ENCODE results near the gene TMEM25. TPM values are rescaled to one million over a fixed set of nuclear protein-coding genes. Genes with fewer than 3 reads are reported as not detected.
A peak's percentile ranks its signal among the peaks of the same experiment; 100 is the strongest.

The TMEM25 gene
- total and polyA plus RNA-seq, 12 donors, result 3.9 to 16.2 (median 11.4) TPM

GRCh38 chr11:118488480-118489109 is 42.4 kb upstream of the TMEM25 start:
- 27 to 29% methylated on average over 7 of the region's 7 CpGs for WGBS, 2 donors
- no peak overlapping the region for H3K27ac ChIP-seq
- ATAC-seq (peak in 7 of 8 donors; percentile 46 to 72 (median 62)), DNase-seq (peak; percentile 50 to 61)
- H3K4me3 ChIP-seq, result no peak overlapping the region
- H3K36me3 ChIP-seq, result peaks cover 3 to 100% (median 71%) of the 10 kb centered on the region in 9 donors
- no peaks in the 10 kb centered on the region for H3K27me3 ChIP-seq
- peaks cover 0 to 9% (median 0%) of the 10 kb centered on the region in 9 donors for H3K4me1 ChIP-seq
- TF ChIP-seq, protein P1, sequence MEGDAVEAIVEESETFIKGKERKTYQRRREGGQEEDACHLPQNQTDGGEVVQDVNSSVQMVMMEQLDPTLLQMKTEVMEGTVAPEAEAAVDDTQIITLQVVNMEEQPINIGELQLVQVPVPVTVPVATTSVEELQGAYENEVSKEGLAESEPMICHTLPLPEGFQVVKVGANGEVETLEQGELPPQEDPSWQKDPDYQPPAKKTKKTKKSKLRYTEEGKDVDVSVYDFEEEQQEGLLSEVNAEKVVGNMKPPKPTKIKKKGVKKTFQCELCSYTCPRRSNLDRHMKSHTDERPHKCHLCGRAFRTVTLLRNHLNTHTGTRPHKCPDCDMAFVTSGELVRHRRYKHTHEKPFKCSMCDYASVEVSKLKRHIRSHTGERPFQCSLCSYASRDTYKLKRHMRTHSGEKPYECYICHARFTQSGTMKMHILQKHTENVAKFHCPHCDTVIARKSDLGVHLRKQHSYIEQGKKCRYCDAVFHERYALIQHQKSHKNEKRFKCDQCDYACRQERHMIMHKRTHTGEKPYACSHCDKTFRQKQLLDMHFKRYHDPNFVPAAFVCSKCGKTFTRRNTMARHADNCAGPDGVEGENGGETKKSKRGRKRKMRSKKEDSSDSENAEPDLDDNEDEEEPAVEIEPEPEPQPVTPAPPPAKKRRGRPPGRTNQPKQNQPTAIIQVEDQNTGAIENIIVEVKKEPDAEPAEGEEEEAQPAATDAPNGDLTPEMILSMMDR (IDR thresholded peaks at IDR 0.05), result peak; percentile 58 to 90 (median 82)
- intact Hi-C loops (cut with DNase I), result loop anchor here in 8 of 10 donors (2.0 to 10.0 kb wide), 14 partner anchors 51 to 344 kb away; partner anchors contain the start of genes ATP5MG (in 4 of the 8), KMT2A (in 2 of the 8) and CD3E (in 1 of the 8)
- no peaks in the 10 kb centered on the region for H3K9me3 ChIP-seq

GRCh38 chr11:118491041-118491440 is 40.0 kb upstream of the TMEM25 start:
- H3K27me3 ChIP-seq, result no peaks in the 10 kb centered on the region
- H3K36me3 ChIP-seq, result peaks cover 0 to 100% (median 68%) of the 10 kb centered on the region in 9 donors
- TF ChIP-seq, protein P1 (IDR thresholded peaks at IDR 0.05), result no peak
- H3K4me1 ChIP-seq, result peaks cover 0 to 14% (median 0%) of the 10 kb centered on the region in 9 donors
- DNase-seq (no peak), ATAC-seq (no peak)
- H3K4me3 ChIP-seq, result no peak overlapping the region
- no peaks in the 10 kb centered on the region for H3K9me3 ChIP-seq
- intact Hi-C loops (cut with DNase I), result loop anchor here in 1 of 10 donors (5.0 kb wide), 1 partner anchor 94 kb away; no protein-coding TSS in a partner anchor
- no peak overlapping the region for H3K27ac ChIP-seq
- 88 to 89% methylated on average over 4 of the region's 4 CpGs for WGBS, 2 donors

GRCh38 chr11:118497831-118498230 is 33.2 kb upstream of the TMEM25 start:
- 88 to 91% methylated on average over 4 of the region's 4 CpGs for WGBS, 2 donors
- Histone ChIP-seq H3K27ac (no peak overlapping the region), H3K9me3 (no peaks in the 10 kb centered on the region), H3K27me3 (no peaks in the 10 kb centered on the region), H3K4me1 (peaks cover 0 to 12% (median 0%) of the 10 kb centered on the region in 9 donors), H3K4me3 (no peak overlapping the region), H3K36me3 (peaks cover 5 to 100% (median 87%) of the 10 kb centered on the region in 9 donors)
- ATAC-seq (no peak), DNase-seq (no peak)
- intact Hi-C loops (cut with DNase I), result loop anchor here in 4 of 10 donors (5.0 kb wide), 3 partner anchors 111 to 121 kb away; no protein-coding TSS in a partner anchor
- TF ChIP-seq, protein P1 (IDR thresholded peaks at IDR 0.05), result no peak

DNA sequence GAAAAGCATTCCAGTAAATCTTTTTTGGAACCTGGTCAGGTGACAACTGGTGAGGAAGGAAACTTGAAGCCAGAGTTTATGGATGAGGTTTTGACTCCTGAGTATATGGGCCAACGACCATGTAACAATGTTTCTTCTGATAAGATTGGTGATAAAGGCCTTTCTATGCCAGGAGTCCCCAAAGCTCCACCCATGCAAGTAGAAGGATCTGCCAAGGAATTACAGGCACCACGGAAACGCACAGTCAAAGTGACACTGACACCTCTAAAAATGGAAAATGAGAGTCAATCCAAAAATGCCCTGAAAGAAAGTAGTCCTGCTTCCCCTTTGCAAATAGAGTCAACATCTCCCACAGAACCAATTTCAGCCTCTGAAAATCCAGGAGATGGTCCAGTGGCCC is 27.8 kb upstream of the TMEM25 start:
- peak overlapping the region in 4 of 10 donors; percentile 19 to 45 (median 28) for H3K27ac ChIP-seq
- peaks cover 0 to 6% (median 0%) of the 10 kb centered on the region in 9 donors for H3K4me1 ChIP-seq
- ATAC-seq, result peak in 6 of 8 donors; percentile 16 to 65 (median 40)
- TF ChIP-seq, protein P1 (IDR thresholded peaks at IDR 0.05), result no peak
- H3K36me3 ChIP-seq, result peaks cover 8 to 100% (median 85%) of the 10 kb centered on the region in 9 donors
- intact Hi-C loops (cut with DNase I), result loop anchor here in 3 of 10 donors (5.0 to 10.0 kb wide), 3 partner anchors 54 to 308 kb away; no protein-coding TSS in a partner anchor
- no peaks in the 10 kb centered on the region for H3K9me3 ChIP-seq
- WGBS, 2 donors, result 25 to 41% methylated on average over 3 of the region's 3 CpGs
- no peak overlapping the region for H3K4me3 ChIP-seq
- no peak for DNase-seq
- no peaks in the 10 kb centered on the region for H3K27me3 ChIP-seq

Measured in heart right ventricle (tissue), 16 donors.